C4-2B (cell line): ENCODE measurements around the gene ERC1.

Source experiments
- CTCF ChIP-seq: fragments of 450-650 bp; conservative IDR thresholded peaks from 2 replicates; pipeline ENCODE4 v1.5.1; 2017; ENCODE audit warnings: mild to moderate bottlenecking
- ZFX ChIP-seq: fragments of 450-650 bp; IDR thresholded peaks from 2 replicates; pipeline ENCODE4 v1.6.1; 2017

- TF ChIP-seq CTCF: no peak
- no peak for TF ChIP-seq ZFX
Measured at GRCh38 chr12:1044199-1044598, 53.2 kb downstream of the ERC1 start.
